ENCODE results near the gene APOA5.
"Not testable (repeated sequence)": the region's sequence is repeated elsewhere in the genome, so short reads cannot be mapped to it uniquely, and the experiment has no call there.

APOA5 gene, protein sequence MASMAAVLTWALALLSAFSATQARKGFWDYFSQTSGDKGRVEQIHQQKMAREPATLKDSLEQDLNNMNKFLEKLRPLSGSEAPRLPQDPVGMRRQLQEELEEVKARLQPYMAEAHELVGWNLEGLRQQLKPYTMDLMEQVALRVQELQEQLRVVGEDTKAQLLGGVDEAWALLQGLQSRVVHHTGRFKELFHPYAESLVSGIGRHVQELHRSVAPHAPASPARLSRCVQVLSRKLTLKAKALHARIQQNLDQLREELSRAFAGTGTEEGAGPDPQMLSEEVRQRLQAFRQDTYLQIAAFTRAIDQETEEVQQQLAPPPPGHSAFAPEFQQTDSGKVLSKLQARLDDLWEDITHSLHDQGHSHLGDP

DNA sequence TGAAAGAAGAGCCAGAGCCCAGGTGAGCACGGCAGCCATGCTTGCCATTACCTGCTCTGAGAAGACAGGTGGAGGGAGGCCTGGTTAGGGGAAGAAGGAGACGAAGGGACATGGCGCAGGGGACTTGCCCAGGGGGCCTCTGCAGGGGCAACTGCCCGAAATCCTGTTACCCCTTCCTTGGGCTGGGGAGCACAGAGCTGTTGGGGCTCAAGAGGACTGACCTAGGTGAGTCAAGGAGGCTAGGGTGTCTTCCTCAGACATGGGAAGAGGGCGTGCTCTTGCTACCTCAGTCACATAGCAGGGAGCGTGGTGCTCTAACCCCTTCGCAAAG is at the start of gene APOA5:
APOA5 (minus strand) TSS at position 67 of the 331 bp plus-strand sequence; CDS start at position 48, 19 bp downstream.
- DNase-seq: no peak

DNA sequence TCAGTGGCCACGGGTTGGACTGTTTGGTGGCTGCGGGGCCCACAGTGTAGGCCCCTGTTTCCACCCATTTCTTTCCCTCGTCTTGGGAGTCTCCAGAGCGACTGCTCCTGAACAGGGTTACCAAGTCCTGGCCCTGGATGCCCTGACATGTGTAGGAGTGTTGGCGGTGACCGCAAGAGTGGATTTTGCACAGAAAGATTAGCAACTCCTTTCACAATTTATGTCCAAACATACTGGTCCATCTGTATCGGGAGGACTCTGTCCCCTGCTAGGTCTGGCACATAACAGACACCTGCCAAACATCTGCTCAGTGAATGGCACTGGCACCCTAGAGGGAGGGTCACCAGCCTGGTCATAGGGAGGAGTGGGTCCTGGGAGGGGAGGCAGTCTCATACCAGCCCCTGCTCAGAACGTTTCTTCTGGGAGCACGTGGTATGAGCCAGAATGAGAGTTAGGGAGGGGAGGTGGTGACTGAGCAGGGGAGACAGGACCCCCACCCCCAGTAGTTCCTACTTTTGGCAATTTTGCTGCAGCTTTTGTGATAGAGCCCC is 49.1 kb upstream of the APOA5 start:
- DNase-seq: no peak

DNA sequence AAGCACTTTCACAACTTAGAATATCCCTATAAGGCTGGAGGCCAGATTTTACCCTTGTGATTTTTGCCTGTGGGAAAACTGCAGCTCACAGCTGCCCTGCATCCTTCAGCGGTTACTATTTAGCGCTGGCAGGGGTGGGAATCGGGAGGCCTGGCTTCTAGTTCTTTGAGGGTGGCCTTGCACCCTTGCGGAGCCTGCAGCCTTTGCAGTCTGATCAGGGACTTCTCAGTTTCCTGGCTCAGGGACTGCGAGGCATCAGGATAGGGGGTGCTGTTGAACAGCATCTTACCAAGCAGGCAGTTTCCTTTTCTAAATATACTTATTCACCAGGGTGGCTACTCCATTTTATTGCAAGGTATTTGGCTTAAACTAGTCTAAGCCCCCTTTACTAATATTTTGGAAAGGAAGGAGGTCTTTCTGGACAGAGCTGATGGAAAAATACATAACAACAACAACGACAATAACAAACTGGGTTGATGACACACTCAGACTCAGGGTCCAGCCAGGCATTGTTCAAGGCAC is 48.6 kb upstream of the APOA5 start:
- peak in 1 of 2 experiments; percentile 18 for DNase-seq

DNA sequence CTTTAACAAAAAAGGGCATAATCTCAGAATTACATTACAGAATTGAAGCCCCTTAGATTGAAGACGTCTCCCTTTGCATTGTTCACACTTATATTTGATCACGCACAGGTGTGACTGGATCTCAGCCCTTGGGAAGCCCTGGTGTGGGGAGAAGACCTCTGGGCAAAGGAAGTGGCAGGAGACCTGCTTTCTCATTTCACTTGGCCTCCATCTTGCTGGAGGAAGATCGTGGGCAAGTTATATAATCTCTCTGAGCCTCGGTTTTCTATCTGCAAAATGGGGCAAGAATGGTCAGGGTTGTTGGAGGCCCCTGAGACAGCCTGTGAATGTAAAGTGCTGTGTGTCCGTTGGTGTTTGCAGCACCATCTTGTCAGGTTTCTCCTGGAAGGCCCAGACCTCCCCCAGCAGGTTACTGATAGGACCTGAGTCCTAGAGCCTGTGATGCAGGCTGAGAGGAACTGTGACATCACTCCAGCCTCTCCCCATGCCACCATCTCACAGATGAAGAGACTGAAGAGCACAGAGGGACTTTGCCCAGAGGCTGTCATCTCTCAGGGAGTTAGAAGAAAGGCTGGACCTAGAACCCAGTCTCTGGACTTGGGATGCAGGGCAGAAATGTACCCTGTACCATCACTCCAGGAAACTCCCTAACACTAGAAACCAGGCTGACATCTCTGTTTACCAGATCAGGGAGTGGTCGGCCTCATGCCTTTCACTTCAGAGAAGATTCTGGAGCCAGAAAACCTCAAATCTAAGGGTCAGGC is 46.8 kb upstream of the APOA5 start:
- DNase-seq: no peak

DNA sequence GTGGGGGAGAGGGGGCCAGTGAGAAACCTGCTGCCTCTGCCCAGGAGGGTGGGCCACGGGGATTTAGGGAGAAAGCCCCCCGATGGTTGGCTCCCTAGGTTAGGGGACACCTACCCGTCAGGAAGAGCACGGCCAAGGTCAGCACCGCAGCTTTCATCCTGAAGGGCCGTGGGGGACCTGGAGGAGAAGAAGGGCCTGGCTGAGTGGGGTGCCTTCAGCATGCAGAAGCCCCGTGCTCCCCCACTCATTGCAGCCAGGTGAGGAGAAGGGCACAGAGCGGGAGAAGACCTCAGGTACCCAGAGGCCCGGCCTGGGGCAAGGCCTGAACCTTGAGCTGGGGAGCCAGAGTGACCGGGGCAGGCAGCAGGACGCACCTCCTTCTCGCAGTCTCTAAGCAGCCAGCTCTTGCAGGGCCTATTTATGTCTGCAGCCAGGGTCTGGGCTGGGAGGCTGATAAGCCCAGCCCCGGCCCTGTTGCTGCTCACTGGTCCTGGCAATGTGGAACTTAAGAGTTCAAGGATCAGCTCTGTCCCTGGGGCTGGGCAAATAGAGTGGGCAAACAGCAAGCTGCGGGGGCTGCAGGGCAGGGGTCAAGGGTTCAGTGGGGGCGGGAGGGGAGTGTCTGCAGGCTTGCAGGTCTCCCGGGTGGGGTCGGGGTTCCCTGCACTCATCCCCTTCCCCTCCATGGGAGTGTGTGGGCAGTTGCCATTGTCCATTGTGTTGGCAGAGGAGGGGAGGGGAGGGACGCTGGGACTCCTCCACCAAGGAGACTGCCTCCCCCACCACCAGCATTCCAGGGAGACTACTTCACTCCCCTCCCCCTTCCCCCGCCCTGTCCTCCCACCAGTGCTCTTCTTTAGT is 45.8 kb upstream of the APOA5 start, which contains the start of gene APOA1:
APOA1 (minus strand) TSS at position 392 of the 861 bp plus-strand sequence; CDS start at position 157, 235 bp downstream.
- DNase-seq: no peak

DNA sequence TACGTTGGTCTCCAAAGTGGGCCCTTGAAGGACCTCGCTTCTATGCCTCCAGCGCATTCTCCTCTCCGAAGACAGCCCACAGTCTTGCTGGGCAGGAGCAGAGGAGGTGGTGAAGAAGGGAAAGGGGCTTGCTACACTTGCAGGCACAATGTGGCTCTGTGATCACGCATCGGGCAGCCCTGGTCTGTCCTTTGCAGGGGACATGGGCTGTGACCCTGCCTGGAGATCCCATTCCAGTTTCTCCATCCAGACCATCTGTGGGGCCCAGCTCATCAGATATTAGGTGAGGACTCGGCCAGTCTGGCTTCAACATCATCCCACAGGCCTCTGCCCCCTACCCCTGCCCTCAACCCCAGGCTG is 44.9 kb upstream of the APOA5 start:
- no peak for DNase-seq

DNA sequence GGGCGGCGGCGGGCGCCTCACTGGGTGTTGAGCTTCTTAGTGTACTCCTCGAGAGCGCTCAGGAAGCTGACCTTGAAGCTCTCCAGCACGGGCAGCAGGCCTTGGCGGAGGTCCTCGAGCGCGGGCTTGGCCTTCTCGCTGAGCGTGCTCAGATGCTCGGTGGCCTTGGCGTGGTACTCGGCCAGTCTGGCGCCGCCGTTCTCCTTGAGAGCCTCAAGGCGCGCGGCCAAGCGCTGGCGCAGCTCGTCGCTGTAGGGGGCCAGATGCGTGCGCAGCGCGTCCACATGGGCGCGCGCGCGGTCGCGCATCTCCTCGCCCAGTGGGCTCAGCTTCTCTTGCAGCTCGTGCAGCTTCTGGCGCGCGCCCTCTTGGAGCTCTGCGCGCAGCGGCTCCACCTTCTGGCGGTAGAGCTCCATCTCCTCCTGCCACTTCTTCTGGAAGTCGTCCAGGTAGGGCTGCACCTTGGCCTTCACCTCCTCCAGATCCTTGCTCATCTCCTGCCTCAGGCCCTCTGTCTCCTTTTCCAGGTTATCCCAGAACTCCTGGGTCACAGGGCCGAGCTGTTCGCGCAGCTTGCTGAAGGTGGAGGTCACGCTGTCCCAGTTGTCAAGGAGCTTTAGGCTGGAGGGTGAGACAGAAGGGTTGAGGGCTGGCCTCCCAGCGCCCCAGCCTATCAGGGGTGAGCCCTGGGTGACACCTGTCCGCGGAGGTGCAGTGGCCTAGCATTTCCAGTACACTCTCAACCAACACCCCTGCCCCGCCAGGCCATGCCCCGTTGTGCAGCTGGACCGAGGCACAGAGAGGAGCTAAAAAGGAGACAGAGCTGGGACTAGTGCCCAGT is 44.3 kb upstream of the APOA5 start:
- DNase-seq: peak; percentile 86 to 91

DNA sequence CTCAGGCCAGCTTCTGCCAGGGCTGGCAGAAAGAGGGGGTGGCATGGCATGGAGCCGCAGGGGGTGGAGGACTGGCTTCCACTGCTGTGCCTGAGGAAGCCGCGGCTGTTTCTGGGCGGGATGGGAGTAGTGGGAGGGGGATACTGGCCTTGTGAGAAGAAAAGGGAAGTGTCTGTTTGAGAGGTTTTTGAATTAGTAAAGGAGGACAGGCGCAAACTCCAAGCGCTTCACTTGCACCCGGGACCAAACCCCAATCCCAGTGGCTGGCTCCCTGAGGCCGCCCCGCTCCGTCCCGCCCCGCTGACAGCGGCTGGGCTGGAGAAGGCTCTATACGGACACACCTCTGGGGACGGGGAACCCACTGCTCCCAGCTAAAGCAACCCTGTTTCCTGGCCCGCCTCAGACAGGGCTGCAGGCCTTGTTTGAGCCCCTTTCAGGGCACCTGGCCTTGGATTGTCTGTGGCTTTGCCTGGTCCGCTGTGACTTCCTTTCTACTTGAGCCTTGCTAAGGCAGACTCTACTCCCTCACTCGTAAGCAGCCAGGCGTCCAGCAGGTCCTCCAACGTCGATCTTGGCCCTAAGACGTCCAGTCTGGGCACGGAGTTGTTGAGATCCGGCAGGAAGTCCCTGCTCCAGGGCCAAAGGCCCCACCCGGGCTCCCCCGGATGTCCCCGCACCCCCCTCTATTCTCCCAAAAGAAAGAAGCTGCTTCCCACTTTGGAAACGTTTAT is 43.5 kb upstream of the APOA5 start:
- DNase-seq: peak; percentile 82 to 86

DNA sequence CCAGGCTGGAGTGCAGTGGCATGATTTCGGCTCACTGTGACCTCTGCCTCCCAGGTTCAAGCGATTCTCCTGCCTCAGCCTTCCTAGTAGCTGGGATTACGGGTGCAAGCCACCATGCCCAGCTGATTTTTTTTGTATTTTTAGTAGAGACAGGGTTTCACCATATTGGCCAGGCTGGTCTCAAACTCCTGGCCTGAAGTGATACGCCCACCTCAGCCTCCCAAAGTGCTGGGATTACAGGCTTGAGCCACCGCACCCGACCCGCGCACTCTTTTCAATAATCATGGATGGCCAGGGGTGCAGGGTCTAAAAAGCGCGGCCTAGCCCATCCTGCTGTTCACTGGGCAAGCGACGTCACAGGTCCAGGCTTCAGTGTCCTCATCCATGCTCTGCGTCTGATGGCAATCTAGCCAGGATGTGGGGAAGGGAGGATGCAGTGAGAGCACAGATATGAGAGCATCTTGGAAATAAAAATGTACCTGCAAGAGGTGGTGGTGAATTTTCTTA is 42.9 kb upstream of the APOA5 start:
- DNase-seq: not testable (repeated sequence)

DNA sequence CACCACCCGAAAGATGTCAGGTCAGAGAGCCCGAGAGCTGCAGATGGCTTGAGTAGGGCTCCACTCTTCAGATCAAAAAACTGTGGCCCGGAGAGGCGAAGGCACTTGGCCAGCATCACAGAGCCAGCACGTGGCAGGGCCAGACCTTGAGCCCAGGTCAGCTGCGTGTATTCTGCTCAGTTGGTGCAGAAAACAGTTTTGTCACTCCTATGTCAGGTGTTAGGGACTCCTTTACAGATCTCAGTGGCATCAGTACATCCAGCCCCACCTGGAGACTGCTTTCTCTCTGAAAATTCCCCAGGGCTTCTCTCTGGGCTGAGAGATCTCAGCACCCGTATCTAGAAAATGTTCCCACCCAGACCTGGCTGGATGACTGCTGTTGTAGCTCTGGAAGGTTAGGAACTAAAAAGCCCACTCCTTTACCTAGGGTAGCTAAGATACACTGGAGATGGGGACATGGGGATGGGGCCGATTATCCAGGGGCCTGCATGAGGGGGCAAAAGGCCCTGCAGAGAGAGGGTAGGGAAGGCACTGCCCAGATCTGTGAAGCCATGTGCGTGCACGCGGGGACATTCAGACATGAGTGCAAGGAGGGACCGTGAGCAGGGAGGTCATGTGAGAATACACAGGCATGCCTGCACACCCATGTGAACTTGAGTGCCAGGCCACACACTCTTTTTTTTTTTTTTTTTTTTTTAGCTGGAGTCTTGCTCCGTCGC is 42.3 kb upstream of the APOA5 start:
- DNase-seq: no peak

DNA sequence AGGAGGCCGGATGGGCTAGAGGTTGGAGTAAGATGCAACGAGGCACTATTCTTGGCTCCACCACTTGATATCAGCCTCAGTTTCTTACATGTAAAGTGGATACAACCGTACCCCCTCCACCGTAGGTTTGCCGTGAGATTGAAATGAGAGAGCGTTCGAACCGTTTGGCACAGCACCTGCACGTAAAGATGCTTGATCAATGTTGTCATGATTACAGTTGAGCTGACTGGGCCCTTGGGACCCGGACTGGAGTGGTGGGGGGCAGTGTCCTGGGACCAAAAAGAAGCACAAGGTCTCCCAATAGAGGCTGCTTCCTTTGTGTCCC is 41.8 kb upstream of the APOA5 start:
- no peak for DNase-seq

DNA sequence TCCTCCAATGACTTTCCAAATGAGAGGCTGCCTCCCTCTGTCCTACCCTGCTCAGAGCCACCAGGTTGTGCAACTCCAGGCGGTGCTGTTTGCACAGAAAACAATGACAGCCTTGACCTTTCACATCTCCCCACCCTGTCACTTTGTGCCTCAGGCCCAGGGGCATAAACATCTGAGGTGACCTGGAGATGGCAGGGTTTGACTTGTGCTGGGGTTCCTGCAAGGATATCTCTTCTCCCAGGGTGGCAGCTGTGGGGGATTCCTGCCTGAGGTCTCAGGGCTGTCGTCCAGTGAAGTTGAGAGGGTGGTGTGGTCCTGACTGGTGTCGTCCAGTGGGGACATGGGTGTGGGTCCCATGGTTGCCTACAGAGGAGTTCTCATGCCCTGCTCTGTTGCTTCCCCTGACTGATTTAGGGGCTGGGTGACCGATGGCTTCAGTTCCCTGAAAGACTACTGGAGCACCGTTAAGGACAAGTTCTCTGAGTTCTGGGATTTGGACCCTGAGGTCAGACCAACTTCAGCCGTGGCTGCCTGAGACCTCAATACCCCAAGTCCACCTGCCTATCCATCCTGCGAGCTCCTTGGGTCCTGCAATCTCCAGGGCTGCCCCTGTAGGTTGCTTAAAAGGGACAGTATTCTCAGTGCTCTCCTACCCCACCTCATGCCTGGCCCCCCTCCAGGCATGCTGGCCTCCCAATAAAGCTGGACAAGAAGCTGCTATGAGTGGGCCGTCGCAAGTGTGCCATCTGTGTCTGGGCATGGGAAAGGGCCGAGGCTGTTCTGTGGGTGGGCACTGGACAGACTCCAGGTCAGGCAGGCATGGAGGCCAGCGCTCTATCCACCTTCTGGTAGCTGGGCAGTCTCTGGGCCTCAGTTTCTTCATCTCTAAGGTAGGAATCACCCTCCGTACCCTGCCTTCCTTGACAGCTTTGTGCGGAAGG is 40.9 kb upstream of the APOA5 start:
- DNase-seq: no peak

DNA sequence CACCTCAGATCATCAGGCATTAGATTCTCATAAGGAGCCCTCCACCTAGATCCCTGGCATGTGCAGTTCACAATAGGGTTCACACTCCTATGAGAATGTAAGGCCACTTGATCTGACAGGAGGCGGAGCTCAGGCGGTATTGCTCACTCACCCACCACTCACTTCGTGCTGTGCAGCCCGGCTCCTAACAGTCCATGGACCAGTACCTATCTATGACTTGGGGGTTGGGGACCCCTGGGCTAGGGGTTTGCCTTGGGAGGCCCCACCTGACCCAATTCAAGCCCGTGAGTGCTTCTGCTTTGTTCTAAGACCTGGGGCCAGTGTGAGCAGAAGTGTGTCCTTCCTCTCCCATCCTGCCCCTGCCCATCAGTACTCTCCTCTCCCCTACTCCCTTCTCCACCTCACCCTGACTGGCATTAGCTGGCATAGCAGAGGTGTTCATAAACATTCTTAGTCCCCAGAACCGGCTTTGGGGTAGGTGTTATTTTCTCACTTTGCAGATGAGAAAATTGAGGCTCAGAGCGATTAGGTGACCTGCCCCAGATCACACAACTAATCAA is 40.2 kb upstream of the APOA5 start:
- DNase-seq: no peak

DNA sequence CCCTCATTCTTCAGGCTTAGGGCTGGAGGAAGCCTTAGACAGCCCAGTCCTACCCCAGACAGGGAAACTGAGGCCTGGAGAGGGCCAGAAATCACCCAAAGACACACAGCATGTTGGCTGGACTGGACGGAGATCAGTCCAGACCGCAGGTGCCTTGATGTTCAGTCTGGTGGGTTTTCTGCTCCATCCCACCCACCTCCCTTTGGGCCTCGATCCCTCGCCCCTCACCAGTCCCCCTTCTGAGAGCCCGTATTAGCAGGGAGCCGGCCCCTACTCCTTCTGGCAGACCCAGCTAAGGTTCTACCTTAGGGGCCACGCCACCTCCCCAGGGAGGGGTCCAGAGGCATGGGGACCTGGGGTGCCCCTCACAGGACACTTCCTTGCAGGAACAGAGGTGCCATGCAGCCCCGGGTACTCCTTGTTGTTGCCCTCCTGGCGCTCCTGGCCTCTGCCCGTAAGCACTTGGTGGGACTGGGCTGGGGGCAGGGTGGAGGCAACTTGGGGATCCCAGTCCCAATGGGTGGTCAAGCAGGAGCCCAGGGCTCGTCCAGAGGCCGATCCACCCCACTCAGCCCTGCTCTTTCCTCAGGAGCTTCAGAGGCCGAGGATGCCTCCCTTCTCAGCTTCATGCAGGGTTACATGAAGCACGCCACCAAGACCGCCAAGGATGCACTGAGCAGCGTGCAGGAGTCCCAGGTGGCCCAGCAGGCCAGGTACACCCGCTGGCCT is 38.7 kb upstream of the APOA5 start:
- no peak for DNase-seq

DNA sequence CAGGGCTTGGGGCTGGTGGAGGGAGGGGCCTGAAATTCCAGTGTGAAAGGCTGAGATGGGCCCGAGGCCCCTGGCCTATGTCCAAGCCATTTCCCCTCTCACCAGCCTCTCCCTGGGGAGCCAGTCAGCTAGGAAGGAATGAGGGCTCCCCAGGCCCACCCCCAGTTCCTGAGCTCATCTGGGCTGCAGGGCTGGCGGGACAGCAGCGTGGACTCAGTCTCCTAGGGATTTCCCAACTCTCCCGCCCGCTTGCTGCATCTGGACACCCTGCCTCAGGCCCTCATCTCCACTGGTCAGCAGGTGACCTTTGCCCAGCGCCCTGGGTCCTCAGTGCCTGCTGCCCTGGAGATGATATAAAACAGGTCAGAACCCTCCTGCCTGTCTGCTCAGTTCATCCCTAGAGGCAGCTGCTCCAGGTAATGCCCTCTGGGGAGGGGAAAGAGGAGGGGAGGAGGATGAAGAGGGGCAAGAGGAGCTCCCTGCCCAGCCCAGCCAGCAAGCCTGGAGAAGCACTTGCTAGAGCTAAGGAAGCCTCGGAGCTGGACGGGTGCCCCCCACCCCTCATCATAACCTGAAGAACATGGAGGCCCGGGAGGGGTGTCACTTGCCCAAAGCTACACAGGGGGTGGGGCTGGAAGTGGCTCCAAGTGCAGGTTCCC is 38.0 kb upstream of the APOA5 start, which contains the start of gene APOC3:
APOC3 (plus strand) TSS at position 383 of the 659 bp plus-strand sequence. CDS start 676 bp downstream, outside the sequence.
- DNase-seq: no peak

DNA sequence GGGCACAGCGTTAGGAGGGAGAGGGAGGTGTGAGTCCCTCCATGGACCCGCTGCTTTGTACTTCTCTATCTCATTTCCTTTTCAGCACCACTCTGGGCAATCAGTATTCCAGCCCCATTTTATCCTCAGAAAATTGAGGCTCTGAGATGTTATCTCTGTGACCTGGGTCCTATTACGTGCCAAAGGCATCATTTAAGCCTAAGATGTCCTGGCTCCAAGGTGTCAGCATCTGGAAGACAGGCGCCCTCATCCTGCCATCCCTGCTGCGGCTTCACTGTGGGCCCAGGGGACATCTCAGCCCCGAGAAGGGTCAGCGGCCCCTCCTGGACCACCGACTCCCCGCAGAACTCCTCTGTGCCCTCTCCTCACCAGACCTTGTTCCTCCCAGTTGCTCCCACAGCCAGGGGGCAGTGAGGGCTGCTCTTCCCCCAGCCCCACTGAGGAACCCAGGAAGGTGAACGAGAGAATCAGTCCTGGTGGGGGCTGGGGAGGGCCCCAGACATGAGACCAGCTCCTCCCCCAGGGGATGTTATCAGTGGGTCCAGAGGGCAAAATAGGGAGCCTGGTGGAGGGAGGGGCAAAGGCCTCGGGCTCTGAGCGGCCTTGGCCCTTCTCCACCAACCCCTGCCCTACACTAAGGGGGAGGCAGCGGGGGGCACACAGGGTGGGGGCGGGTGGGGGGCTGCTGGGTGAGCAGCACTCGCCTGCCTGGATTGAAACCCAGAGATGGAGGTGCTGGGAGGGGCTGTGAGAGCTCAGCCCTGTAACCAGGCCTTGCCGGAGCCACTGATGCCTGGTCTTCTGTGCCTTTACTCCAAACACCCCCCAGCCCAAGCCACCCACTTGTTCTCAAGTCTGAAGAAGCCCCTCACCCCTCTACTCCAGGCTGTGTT is 37.2 kb upstream of the APOA5 start:
- no peak for DNase-seq

Data from Kasumi-1 (cell line).